HL-60 (cell line): ENCODE measurements around the gene PTDSS2.
A peak's percentile ranks its signal among the peaks of the same experiment; 100 is the strongest.

ENCODE experiments used
- DNase-seq, 2 experiments: peaks; one replicate each; pipeline ENCODE4 v3.0.0-alpha.2; 2010 to 2020; ENCODE audit warnings: low read depth in 1 of 2, low spot score in 1 of 2
- H3K27ac ChIP-seq: fragments of 250-450 bp; sonication (Bioruptor Pico); replicated peaks from 2 replicates; pipeline ENCODE4 v1.5.1; 2020; ENCODE audit warnings: mild to moderate bottlenecking, moderate library complexity
- H3K27me3 ChIP-seq: fragments of 250-450 bp; sonication (Bioruptor Pico); 2 replicates; pipeline ENCODE4 v1.5.1; 2021; ENCODE audit warnings: mild to moderate bottlenecking, moderate library complexity; ENCODE audit not compliant: insufficient read depth, poor library complexity, severe bottlenecking
- H3K4me3 ChIP-seq: replicated peaks from 2 replicates; pipeline ENCODE4 v1.5.1; 2011; ENCODE audit warnings: mild to moderate bottlenecking, control low read depth, low read length; ENCODE audit not compliant: insufficient read depth
- CTCF ChIP-seq: IDR thresholded peaks from one replicate; pipeline ENCODE4 v1.5.1; 2011; ENCODE audit warnings: low read length, control low read depth, inconsistent platforms; ENCODE audit not compliant: insufficient read depth
- GABPA ChIP-seq: IDR thresholded peaks from 2 replicates; pipeline ENCODE4 v1.6.1; 2012; ENCODE audit warnings: low read depth
- POLR2AphosphoS5 ChIP-seq: IDR thresholded peaks from 2 replicates; pipeline ENCODE4 v1.6.1; 2012; ENCODE audit warnings: low read depth
- SPI1 ChIP-seq: IDR thresholded peaks from 2 replicates; pipeline ENCODE4 v1.6.1; 2012; ENCODE audit warnings: low read depth, mild to moderate bottlenecking, borderline replicate concordance
- TF ChIP-seq, protein P1 (sequence below): IDR thresholded peaks from 2 replicates; pipeline ENCODE4 v1.6.1; 2012; ENCODE audit warnings: low read depth; ENCODE audit not compliant: insufficient replicate concordance

PTDSS2 gene

GRCh38 chr11:504053-504993 is 54.2 kb downstream of the PTDSS2 start:
- DNase-seq: peak; percentile 82 to 91
- TF ChIP-seq, protein P1, sequence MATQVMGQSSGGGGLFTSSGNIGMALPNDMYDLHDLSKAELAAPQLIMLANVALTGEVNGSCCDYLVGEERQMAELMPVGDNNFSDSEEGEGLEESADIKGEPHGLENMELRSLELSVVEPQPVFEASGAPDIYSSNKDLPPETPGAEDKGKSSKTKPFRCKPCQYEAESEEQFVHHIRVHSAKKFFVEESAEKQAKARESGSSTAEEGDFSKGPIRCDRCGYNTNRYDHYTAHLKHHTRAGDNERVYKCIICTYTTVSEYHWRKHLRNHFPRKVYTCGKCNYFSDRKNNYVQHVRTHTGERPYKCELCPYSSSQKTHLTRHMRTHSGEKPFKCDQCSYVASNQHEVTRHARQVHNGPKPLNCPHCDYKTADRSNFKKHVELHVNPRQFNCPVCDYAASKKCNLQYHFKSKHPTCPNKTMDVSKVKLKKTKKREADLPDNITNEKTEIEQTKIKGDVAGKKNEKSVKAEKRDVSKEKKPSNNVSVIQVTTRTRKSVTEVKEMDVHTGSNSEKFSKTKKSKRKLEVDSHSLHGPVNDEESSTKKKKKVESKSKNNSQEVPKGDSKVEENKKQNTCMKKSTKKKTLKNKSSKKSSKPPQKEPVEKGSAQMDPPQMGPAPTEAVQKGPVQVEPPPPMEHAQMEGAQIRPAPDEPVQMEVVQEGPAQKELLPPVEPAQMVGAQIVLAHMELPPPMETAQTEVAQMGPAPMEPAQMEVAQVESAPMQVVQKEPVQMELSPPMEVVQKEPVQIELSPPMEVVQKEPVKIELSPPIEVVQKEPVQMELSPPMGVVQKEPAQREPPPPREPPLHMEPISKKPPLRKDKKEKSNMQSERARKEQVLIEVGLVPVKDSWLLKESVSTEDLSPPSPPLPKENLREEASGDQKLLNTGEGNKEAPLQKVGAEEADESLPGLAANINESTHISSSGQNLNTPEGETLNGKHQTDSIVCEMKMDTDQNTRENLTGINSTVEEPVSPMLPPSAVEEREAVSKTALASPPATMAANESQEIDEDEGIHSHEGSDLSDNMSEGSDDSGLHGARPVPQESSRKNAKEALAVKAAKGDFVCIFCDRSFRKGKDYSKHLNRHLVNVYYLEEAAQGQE: peak; percentile 14
- TF ChIP-seq POLR2AphosphoS5: peak; percentile 43
- TF ChIP-seq CTCF: no peak
- no peak for TF ChIP-seq GABPA
- TF ChIP-seq SPI1: no peak
- peak overlapping the region; percentile 67 for H3K4me3 ChIP-seq
- peak overlapping the region; percentile 100 for H3K27ac ChIP-seq
- no peaks in the 10 kb centered on the region for H3K27me3 ChIP-seq

GRCh38 chr11:504994-505344 is 54.9 kb downstream of the PTDSS2 start:
- H3K4me3 ChIP-seq: peak overlapping the region; percentile 67
- peak overlapping the region; percentile 100 for H3K27ac ChIP-seq
- DNase-seq: no peak
- TF ChIP-seq CTCF (no peak), POLR2AphosphoS5 (no peak), SPI1 (no peak), GABPA (no peak)
- TF ChIP-seq, protein P1: no peak
- no peaks in the 10 kb centered on the region for H3K27me3 ChIP-seq

DNA sequence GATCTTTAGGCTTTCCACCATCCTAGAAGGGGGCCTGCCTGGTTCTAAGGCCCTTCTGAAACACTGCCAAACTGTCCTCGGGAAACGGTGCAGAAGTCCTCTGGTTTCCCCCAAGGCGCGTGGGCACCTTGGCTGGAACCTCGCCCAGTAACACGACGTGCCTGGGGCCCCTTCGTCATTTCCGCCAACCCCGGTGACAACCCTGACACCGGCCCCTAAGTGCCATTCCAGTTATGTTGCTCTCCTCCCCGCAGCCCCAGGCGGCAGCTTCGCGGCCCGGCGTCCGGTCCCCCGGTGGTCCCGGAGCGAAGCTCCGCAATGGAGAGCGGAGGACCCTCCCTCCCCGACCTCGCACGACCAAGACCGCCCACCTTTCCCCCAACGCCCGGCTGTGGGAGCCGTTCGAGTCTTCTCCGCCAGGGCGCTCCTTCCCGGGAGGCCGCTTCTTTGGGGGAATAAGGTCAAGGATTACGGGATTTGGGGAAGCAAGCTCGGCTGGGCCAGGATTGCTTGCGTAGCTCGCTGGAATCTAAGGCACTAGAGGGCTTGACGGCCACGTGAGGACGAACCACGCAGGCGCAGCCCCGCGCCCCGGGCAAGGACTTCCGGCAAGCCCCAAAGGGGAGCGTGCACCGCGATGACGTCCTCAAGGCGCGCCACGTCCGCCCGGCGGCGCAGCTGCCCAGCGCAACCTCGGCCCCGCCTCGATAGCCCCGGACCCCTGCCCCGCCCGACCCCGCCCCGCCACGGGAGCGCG is 56.3 kb downstream of the PTDSS2 start:
- Histone ChIP-seq H3K4me3 (peak overlapping the region; percentile 67), H3K27ac (peak overlapping the region; percentile 100), H3K27me3 (no peaks in the 10 kb centered on the region)
- DNase-seq: peak; percentile 97 to 98
- TF ChIP-seq, protein P1: peak; percentile 37
- no peak for TF ChIP-seq CTCF
- TF ChIP-seq GABPA: peak; percentile 51
- TF ChIP-seq POLR2AphosphoS5: peak; percentile 69; the same call in 1 of the 2 replicates
